Spleen (tissue), 11 donors: ENCODE results near the gene MLF2. TPM values are rescaled to one million over a fixed set of nuclear protein-coding genes. Genes with fewer than 3 reads are reported as not detected.

ENCODE experiments used
- DNase-seq: peaks from one replicate; pipeline ENCODE4 v3.0.0-alpha.2; 2020
- H3K27ac ChIP-seq, 8 donors: fragments of 200-600 bp; sonication (generic) in 7 of 8; 1 replicate in 4 of 8; 2 replicates in 4 of 8; pipeline versions ENCODE4 v1.5.0 to v1.8.0; 2016 to 2021; ENCODE audit warnings: inconsistent platforms in 4 of 8, mild to moderate bottlenecking in 4 of 8, moderate library complexity in 1 of 8
- H3K27me3 ChIP-seq, 7 donors: fragments of 200-600 bp; sonication (generic) in 6 of 7; replicated peaks in 1 of 7; 1 replicate in 4 of 7; 2 replicates in 3 of 7; pipeline versions ENCODE4 v1.5.0 to v1.8.0; 2016 to 2021; ENCODE audit warnings: inconsistent platforms in 3 of 7, mild to moderate bottlenecking in 1 of 7
- H3K36me3 ChIP-seq, 6 donors: fragments of 200-600 bp; sonication (generic) in 5 of 6; 1 replicate in 4 of 6; 2 replicates in 2 of 6; pipeline versions ENCODE4 v1.5.0 to v1.8.0; 2016 to 2021; ENCODE audit warnings: inconsistent platforms in 2 of 6
- H3K4me1 ChIP-seq, 6 donors: fragments of 200-600 bp; sonication (generic) in 5 of 6; 1 replicate in 3 of 6; 2 replicates in 3 of 6; pipeline versions ENCODE4 v1.5.0 to v1.8.0; 2016 to 2021; ENCODE audit warnings: inconsistent platforms in 3 of 6
- H3K4me3 ChIP-seq, 8 donors: fragments of 200-600 bp; sonication (generic) in 7 of 8; 1 replicate in 4 of 8; 2 replicates in 4 of 8; pipeline versions ENCODE4 v1.5.0 to v1.8.0; 2016 to 2021; ENCODE audit warnings: inconsistent platforms in 4 of 8, mild to moderate bottlenecking in 4 of 8, moderate library complexity in 2 of 8
- H3K9me3 ChIP-seq, 8 donors: fragments of 200-600 bp; sonication (generic) in 7 of 8; 1 replicate in 4 of 8; 2 replicates in 4 of 8; pipeline versions ENCODE4 v1.5.0 to v1.8.0; 2016 to 2021; ENCODE audit warnings: inconsistent platforms in 4 of 8
- POLR2A ChIP-seq, 3 donors: fragments of 450-650 bp; IDR thresholded peaks; one replicate each; pipeline ENCODE4 v1.5.1; 2017; ENCODE audit warnings: antibody characterized with exemption in 3 of 3, mild to moderate bottlenecking in 1 of 3
- POLR2AphosphoS5 ChIP-seq, 3 donors: sonication (generic); formaldehyde crosslinking; IDR thresholded peaks; one replicate each; pipeline ENCODE4 v1.5.1; 2017; ENCODE audit warnings: antibody characterized with exemption in 3 of 3
- WGBS, 5 donors: extraction: QIAGEN DNeasy Blood & Tissue Kit in 3 of 5; methylation state at CpG; one replicate each; pipeline versions ENCODE4 v1.1.5 to v1.1.7; 2013 to 2018; 5-methylcytosine and 5-hydroxymethylcytosine counted together
- intact Hi-C: fragments of 100-400 bp; cut with DNase I; formaldehyde crosslinking; loops from one replicate; pipeline ENCODE4 v1.15.0; 2023; ENCODE audit warnings: low total_unique reads
- polyA plus RNA-seq, 3 donors: library from polyadenylated mRNA; stranded (reverse); fragments of 200-250 nt; gene quantifications; one replicate each; pipeline ENCODE4 v1.2.1, GENCODE V29; 2013
- small RNA-seq, 4 donors: library from RNA; depleted of rRNA; stranded (forward); fragments of <200 nt; gene quantifications; one replicate each; pipeline ENCODE3, GENCODE V24; 2016
- total RNA-seq, 7 donors: library from RNA; depleted of rRNA in 3 of 7; stranded (reverse); fragments of >200 nt in 3 of 7; fragmentation: NEBNext Ultra II Directional in 4 of 7; extraction: Animal tissue kit (Norgen Biotek cat#: 25700) in 4 of 7; gene quantifications; one replicate each; pipeline versions ENCODE4 v1.1.0 to v1.2.1, GENCODE V29; 2016 to 2021
- TF ChIP-seq, protein P1 (sequence below), 11 experiments: fragments of 200-600 bp in 7 of 11; fragments of 450-650 bp in 4 of 11; sonication (generic) in 4 of 11; IDR thresholded peaks in 8 of 11; conservative IDR thresholded peaks in 3 of 11; 1 replicate in 7 of 11; 2 replicates in 4 of 11; pipeline versions ENCODE4 v1.4.0 to v1.8.0; 2016 to 2021; ENCODE audit warnings: antibody characterized with exemption in 11 of 11, inconsistent platforms in 4 of 11, mild to moderate bottlenecking in 1 of 11
- donor health status: healthy with polysubstance abuse.
- donor health status: DM: no; HTN: no; CAD: no; lungs with moderate emphysema.
- donor health status: DM: no; HTN: no; CAD: no.
- donor health status: Bipolar disorder and iron deficiency.
- donor health status: healthy.
- donor health status: DM: no; HTN: no; CAD: no.
- donor health status: DM: yes; HTN: yes; CAD: no.

The MLF2 gene
- total and polyA plus RNA-seq, 10 donors, result 78.0 to 123 (median 104) TPM

DNA sequence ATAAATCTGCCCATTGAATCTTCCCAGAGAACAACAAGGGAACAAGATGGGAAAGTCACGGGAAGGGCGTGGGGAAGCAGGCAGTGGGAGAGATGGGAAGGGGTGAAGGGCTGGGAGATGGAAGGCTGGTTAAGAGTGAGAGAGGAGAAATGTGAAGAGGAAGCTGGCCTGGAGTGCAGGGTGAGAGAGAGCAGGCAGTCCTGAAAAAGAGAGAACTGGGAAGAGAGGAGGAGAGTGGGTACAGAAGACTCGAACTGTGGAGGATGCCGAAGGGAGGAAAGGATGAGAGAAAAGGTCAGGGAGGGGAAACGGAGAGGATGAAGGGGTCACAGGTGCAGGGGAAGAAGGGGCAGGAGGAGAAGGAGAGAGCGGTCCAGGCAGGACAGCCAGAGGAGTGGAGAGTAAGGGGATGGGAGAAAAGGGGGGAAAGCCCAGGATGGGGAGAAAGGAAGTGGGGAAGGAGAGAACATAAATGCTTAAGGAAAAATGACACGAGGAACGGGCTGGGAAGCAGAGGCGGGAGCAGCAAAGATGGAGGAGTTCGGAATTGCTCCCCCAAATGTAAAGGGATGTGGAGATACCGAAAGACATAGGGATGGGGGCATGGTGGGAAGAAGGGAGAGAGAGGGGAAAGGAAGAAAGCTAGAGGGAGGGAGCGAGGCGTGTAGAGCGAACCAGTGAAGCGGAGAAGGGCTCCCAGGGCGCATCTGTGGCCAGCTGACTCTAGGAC, 53.5 kb downstream of the MLF2 start:
- Histone ChIP-seq H3K27ac (no peak overlapping the region), H3K4me1 (peaks cover 7 to 57% (median 45%) of the 10 kb centered on the region in 6 donors), H3K4me3 (peak overlapping the region in 7 of 8 donors; percentile 30 to 75 (median 38)), H3K36me3 (no peaks in the 10 kb centered on the region), H3K9me3 (no peaks in the 10 kb centered on the region), H3K27me3 (peaks cover 0 to 75% (median 62%) of the 10 kb centered on the region in 7 donors)
- TF ChIP-seq, protein P1, sequence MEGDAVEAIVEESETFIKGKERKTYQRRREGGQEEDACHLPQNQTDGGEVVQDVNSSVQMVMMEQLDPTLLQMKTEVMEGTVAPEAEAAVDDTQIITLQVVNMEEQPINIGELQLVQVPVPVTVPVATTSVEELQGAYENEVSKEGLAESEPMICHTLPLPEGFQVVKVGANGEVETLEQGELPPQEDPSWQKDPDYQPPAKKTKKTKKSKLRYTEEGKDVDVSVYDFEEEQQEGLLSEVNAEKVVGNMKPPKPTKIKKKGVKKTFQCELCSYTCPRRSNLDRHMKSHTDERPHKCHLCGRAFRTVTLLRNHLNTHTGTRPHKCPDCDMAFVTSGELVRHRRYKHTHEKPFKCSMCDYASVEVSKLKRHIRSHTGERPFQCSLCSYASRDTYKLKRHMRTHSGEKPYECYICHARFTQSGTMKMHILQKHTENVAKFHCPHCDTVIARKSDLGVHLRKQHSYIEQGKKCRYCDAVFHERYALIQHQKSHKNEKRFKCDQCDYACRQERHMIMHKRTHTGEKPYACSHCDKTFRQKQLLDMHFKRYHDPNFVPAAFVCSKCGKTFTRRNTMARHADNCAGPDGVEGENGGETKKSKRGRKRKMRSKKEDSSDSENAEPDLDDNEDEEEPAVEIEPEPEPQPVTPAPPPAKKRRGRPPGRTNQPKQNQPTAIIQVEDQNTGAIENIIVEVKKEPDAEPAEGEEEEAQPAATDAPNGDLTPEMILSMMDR (IDR thresholded peaks at IDR 0.05 in 8 of 11, conservative IDR thresholded peaks at IDR 0.05 in 3 of 11), result no peak
- no peak for TF ChIP-seq POLR2AphosphoS5 (IDR thresholded peaks at IDR 0.05)
- intact Hi-C loops, result no loop called here
- 19 to 29% (median 23%) methylated on average over 13 to 16 of the region's 16 CpGs for WGBS, 5 donors
- no peak for DNase-seq

DNA sequence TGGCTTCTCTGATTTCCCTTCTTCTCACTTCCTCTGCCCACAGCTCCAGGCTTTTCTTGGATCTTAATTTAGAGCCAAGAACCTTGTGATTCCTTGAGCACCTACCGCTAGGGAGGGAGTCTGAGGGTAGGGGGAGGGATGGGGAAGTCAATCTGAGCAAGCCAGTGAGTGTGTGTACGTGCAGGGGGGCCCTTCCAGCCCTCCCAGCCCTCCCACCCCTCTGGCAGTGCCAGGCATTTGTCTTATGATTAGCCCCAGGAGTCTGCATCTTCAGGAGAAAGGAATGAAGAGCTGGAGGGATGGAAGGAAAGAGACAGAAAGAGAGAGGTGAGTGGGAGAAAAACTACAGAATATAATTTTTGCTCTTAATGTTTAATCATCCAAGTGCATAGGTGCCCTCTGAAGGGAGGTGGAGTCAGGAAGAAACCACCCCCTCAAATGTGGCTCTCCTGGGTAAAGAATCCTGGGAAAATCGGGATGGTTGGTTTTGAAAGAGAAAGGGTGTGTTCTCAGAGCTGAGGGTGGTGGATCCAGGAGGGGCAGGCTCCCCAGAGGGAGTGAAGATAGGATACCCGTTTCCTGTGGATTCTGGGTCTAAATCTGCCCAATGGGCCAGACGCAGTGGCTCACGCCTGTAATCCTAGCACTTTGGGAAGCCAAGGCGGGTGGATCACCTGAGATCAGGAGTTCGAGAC, 54.4 kb downstream of the MLF2 start:
- Histone ChIP-seq H3K27me3 (peaks cover 0 to 65% (median 52%) of the 10 kb centered on the region in 7 donors), H3K36me3 (no peaks in the 10 kb centered on the region), H3K4me3 (no peak overlapping the region), H3K9me3 (no peaks in the 10 kb centered on the region), H3K4me1 (peaks cover 7 to 57% (median 45%) of the 10 kb centered on the region in 6 donors), H3K27ac (no peak overlapping the region)
- TF ChIP-seq, protein P1 (IDR thresholded peaks at IDR 0.05 in 8 of 11, conservative IDR thresholded peaks at IDR 0.05 in 3 of 11), result no peak
- TF ChIP-seq POLR2A (IDR thresholded peaks at IDR 0.05) (no peak), POLR2AphosphoS5 (IDR thresholded peaks at IDR 0.05) (no peak)
- intact Hi-C loops, result no loop called here
- 58 to 66% (median 60%) methylated on average over 8 of the region's 8 CpGs for WGBS, 5 donors
- no peak for DNase-seq

Small RNA genes within 50 kb of the gene (small RNA-seq; reads per million reads assigned to genes)
- 0 reads per million in 4 donors for gene RNU6-781P

Other genes with a start within 250 kb of the MLF2 start
- gene GAPDH, start 218.6 kb downstream of the MLF2 start, total RNA-seq, result 1,000 to 10,000 TPM in 5 of 7 donors, 100 to 1,000 TPM in 2; 998 to 1,580 (median 1,404) TPM
- gene GAPDH, start 218.6 kb downstream of the MLF2 start, polyA plus RNA-seq, result 1,000 to 10,000 TPM; 1,133 to 1,680 (median 1,180) TPM
- gene IFFO1, start 197.1 kb downstream of the MLF2 start, total RNA-seq, result 10 to 100 TPM; 32.2 to 51.2 (median 39.7) TPM
- gene IFFO1, start 197.1 kb downstream of the MLF2 start, polyA plus RNA-seq, result 10 to 100 TPM; 27.8 to 78.3 (median 63.2) TPM
- gene NOP2, start 184.8 kb downstream of the MLF2 start, total RNA-seq, result 10 to 100 TPM; 37.0 to 58.7 (median 47.5) TPM
- gene NOP2, start 184.8 kb downstream of the MLF2 start, polyA plus RNA-seq, result 10 to 100 TPM; 25.8 to 40.7 (median 37.6) TPM
- gene CHD4, start 145.8 kb downstream of the MLF2 start, total RNA-seq, result 100 to 1,000 TPM; 202 to 272 (median 240) TPM
- gene CHD4, start 145.8 kb downstream of the MLF2 start, polyA plus RNA-seq, result 100 to 1,000 TPM; 136 to 169 (median 154) TPM
- gene LPAR5, start 117.2 kb downstream of the MLF2 start, total RNA-seq, result 10 to 100 TPM; 12.9 to 26.6 (median 16.9) TPM
- gene LPAR5, start 117.2 kb downstream of the MLF2 start, polyA plus RNA-seq, result 10 to 100 TPM; 10.9 to 16.0 (median 14.9) TPM
- 10 to 100 TPM; 13.2 to 41.7 (median 18.1) TPM for gene ACRBP, start 105.7 kb downstream of the MLF2 start, total RNA-seq
- 1 to 10 TPM; 7.2 to 8.8 (median 7.3) TPM for gene ACRBP, start 105.7 kb downstream of the MLF2 start, polyA plus RNA-seq
- gene ING4, start 90.0 kb downstream of the MLF2 start, total RNA-seq, result 10 to 100 TPM; 34.5 to 68.8 (median 49.9) TPM
- gene ING4, start 90.0 kb downstream of the MLF2 start, polyA plus RNA-seq, result 10 to 100 TPM; 33.0 to 56.7 (median 50.3) TPM
- 10 to 100 TPM; 48.8 to 79.8 (median 59.0) TPM for gene ZNF384, start 63.8 kb downstream of the MLF2 start, total RNA-seq
- gene ZNF384, start 63.8 kb downstream of the MLF2 start, polyA plus RNA-seq, result 10 to 100 TPM; 18.9 to 35.9 (median 28.7) TPM
- gene PIANP, start 52.3 kb downstream of the MLF2 start, total RNA-seq, result under 1 TPM in 2 of 7 donors, not detected in 5; 0.28 to 0.30 TPM
- gene PIANP, start 52.3 kb downstream of the MLF2 start, polyA plus RNA-seq, result under 1 TPM; 0.10 to 0.24 (median 0.15) TPM
- gene COPS7A, start 29.1 kb downstream of the MLF2 start, total RNA-seq, result 10 to 100 TPM; 40.5 to 61.9 (median 49.9) TPM
- 10 to 100 TPM; 29.6 to 50.6 (median 33.7) TPM for gene COPS7A, start 29.1 kb downstream of the MLF2 start, polyA plus RNA-seq
- 100 to 1,000 TPM in 1 of 7 donors, 10 to 100 TPM in 6; 47.4 to 130 (median 89.1) TPM for gene PTMS, start 13.2 kb upstream of the MLF2 start, total RNA-seq
- 100 to 1,000 TPM in 2 of 3 donors, 10 to 100 TPM in 1; 70.5 to 169 (median 102) TPM for gene PTMS, start 13.2 kb upstream of the MLF2 start, polyA plus RNA-seq
- 10 to 100 TPM in 6 of 7 donors, 1 to 10 TPM in 1; 9.4 to 29.4 (median 17.9) TPM for gene LAG3, start 19.4 kb upstream of the MLF2 start, total RNA-seq
- gene LAG3, start 19.4 kb upstream of the MLF2 start, polyA plus RNA-seq, result 1 to 10 TPM; 3.7 to 4.7 (median 4.5) TPM
- 100 to 1,000 TPM; 104 to 207 (median 180) TPM for gene CD4, start 36.4 kb upstream of the MLF2 start, total RNA-seq
- gene CD4, start 36.4 kb upstream of the MLF2 start, polyA plus RNA-seq, result 10 to 100 TPM; 21.8 to 32.8 (median 23.3) TPM
- gene GPR162, start 68.7 kb upstream of the MLF2 start, total RNA-seq, result 1 to 10 TPM; 2.1 to 7.1 (median 4.0) TPM
- 10 to 100 TPM in 2 of 3 donors, 1 to 10 TPM in 1; 5.0 to 14.7 (median 10.3) TPM for gene GPR162, start 68.7 kb upstream of the MLF2 start, polyA plus RNA-seq
- 10 to 100 TPM in 2 of 7 donors, 1 to 10 TPM in 5; 4.2 to 11.7 (median 6.8) TPM for gene P3H3, start 75.3 kb upstream of the MLF2 start, total RNA-seq
- 1 to 10 TPM; 4.6 to 6.9 (median 4.7) TPM for gene P3H3, start 75.3 kb upstream of the MLF2 start, polyA plus RNA-seq
- 1 to 10 TPM in 6 of 7 donors, under 1 TPM in 1; 0.75 to 3.9 (median 2.6) TPM for gene GNB3, start 87.8 kb upstream of the MLF2 start, total RNA-seq
- 1 to 10 TPM in 1 of 3 donors, under 1 TPM in 2; 0.93 to 1.3 (median 0.94) TPM for gene GNB3, start 87.8 kb upstream of the MLF2 start, polyA plus RNA-seq
- 10 to 100 TPM in 1 of 7 donors, 1 to 10 TPM in 6; 1.9 to 10.2 (median 5.8) TPM for gene CDCA3, start 98.1 kb upstream of the MLF2 start, total RNA-seq
- gene CDCA3, start 98.1 kb upstream of the MLF2 start, polyA plus RNA-seq, result 10 to 100 TPM in 1 of 3 donors, 1 to 10 TPM in 2; 3.6 to 18.1 (median 5.1) TPM
- gene USP5, start 99.0 kb upstream of the MLF2 start, total RNA-seq, result 10 to 100 TPM; 29.8 to 62.4 (median 53.5) TPM
- 10 to 100 TPM; 23.1 to 40.5 (median 23.6) TPM for gene USP5, start 99.0 kb upstream of the MLF2 start, polyA plus RNA-seq
- 100 to 1,000 TPM; 218 to 471 (median 288) TPM for gene TPI1, start 114.4 kb upstream of the MLF2 start, total RNA-seq
- 100 to 1,000 TPM; 234 to 364 (median 311) TPM for gene TPI1, start 114.4 kb upstream of the MLF2 start, polyA plus RNA-seq
- gene SPSB2, start 120.2 kb upstream of the MLF2 start, total RNA-seq, result 10 to 100 TPM in 4 of 7 donors, 1 to 10 TPM in 3; 7.0 to 12.9 (median 10.3) TPM
- 10 to 100 TPM; 11.3 to 17.0 (median 11.5) TPM for gene SPSB2, start 120.2 kb upstream of the MLF2 start, polyA plus RNA-seq
- gene LRRC23, start 151.7 kb upstream of the MLF2 start, total RNA-seq, result 1 to 10 TPM; 3.1 to 9.6 (median 5.9) TPM
- gene LRRC23, start 151.7 kb upstream of the MLF2 start, polyA plus RNA-seq, result 10 to 100 TPM in 1 of 3 donors, 1 to 10 TPM in 2; 7.0 to 10.1 (median 7.5) TPM
- 10 to 100 TPM in 6 of 7 donors, 1 to 10 TPM in 1; 7.6 to 37.7 (median 25.0) TPM for gene ENO2, start 161.4 kb upstream of the MLF2 start, total RNA-seq
- 10 to 100 TPM; 11.5 to 41.3 (median 29.1) TPM for gene ENO2, start 161.4 kb upstream of the MLF2 start, polyA plus RNA-seq
- gene ATN1, start 174.8 kb upstream of the MLF2 start, total RNA-seq, result 100 to 1,000 TPM in 1 of 7 donors, 10 to 100 TPM in 6; 64.7 to 112 (median 81.7) TPM
- gene ATN1, start 174.8 kb upstream of the MLF2 start, polyA plus RNA-seq, result 10 to 100 TPM; 10.1 to 42.0 (median 21.4) TPM
- gene RNU7-1, start 190.7 kb upstream of the MLF2 start, total RNA-seq, result not detected
- gene RNU7-1, start 190.7 kb upstream of the MLF2 start, polyA plus RNA-seq, result not detected
- 100 to 1,000 TPM in 6 of 7 donors, 10 to 100 TPM in 1; 79.2 to 364 (median 116) TPM for gene C12orf57, start 190.9 kb upstream of the MLF2 start, total RNA-seq
- 100 to 1,000 TPM; 181 to 323 (median 242) TPM for gene C12orf57, start 190.9 kb upstream of the MLF2 start, polyA plus RNA-seq
- gene PTPN6, start 198.2 kb upstream of the MLF2 start, total RNA-seq, result 100 to 1,000 TPM; 314 to 431 (median 423) TPM
- gene PTPN6, start 198.2 kb upstream of the MLF2 start, polyA plus RNA-seq, result 100 to 1,000 TPM; 398 to 713 (median 604) TPM
- gene PHB2, start 217.5 kb upstream of the MLF2 start, total RNA-seq, result 100 to 1,000 TPM; 127 to 143 (median 133) TPM
- 100 to 1,000 TPM; 166 to 199 (median 177) TPM for gene PHB2, start 217.5 kb upstream of the MLF2 start, polyA plus RNA-seq
- 10 to 100 TPM; 19.9 to 56.3 (median 44.0) TPM for gene EMG1, start 217.8 kb upstream of the MLF2 start, total RNA-seq
- gene EMG1, start 217.8 kb upstream of the MLF2 start, polyA plus RNA-seq, result 10 to 100 TPM; 23.6 to 38.3 (median 37.1) TPM